ENCODE measurements around the gene LPAR3.

Gene LPAR3

GRCh38 chr1:84809023-84809422 is 84.0 kb downstream of the LPAR3 start:
- H3K9me3 ChIP-seq (replicated peaks; ENCODE audit: insufficient read depth, low read length) = no peaks in the 10 kb centered on the region
- no peaks in the 10 kb centered on the region for H3K27me3 ChIP-seq (replicated peaks; ENCODE audit: insufficient read depth, low read length)
- no peaks in the 10 kb centered on the region for H3K79me2 ChIP-seq (ENCODE audit: low read length)
- H3K36me3 ChIP-seq (replicated peaks; ENCODE audit: insufficient read depth, low read length) = no peaks in the 10 kb centered on the region
- no peak overlapping the region for H3K4me2 ChIP-seq (ENCODE audit: low read depth, low read length)
- H3K9ac ChIP-seq (ENCODE audit: low read length) = no peak overlapping the region
- no peaks in the 10 kb centered on the region for H3K4me1 ChIP-seq (ENCODE audit: low read length)
- H4K20me1 ChIP-seq (ENCODE audit: insufficient read depth, low read length) = no peaks in the 10 kb centered on the region
- no peak for DNase-seq
- H3K9me2 ChIP-seq (replicated peaks; ENCODE audit: insufficient read depth, low read length) = no peaks in the 10 kb centered on the region
- no peak overlapping the region for H3K4me3 ChIP-seq (ENCODE audit: low read length)
- H3F3A ChIP-seq (ENCODE audit: insufficient read depth, low read length) = no peaks in the 10 kb centered on the region
- no peak overlapping the region for H3K27ac ChIP-seq (ENCODE audit: low read length)
- TF ChIP-seq CTCF (IDR thresholded peaks at IDR 0.05; ENCODE audit: low read length) (no peak), EZH2phosphoT487 (IDR thresholded peaks at IDR 0.05; ENCODE audit: low read length) (no peak), EZH2 (optimal IDR thresholded peaks at IDR 0.05; ENCODE audit: low read depth, low read length) (no peak)
- H2AFZ ChIP-seq (ENCODE audit: low read length) = no peak overlapping the region

DNA sequence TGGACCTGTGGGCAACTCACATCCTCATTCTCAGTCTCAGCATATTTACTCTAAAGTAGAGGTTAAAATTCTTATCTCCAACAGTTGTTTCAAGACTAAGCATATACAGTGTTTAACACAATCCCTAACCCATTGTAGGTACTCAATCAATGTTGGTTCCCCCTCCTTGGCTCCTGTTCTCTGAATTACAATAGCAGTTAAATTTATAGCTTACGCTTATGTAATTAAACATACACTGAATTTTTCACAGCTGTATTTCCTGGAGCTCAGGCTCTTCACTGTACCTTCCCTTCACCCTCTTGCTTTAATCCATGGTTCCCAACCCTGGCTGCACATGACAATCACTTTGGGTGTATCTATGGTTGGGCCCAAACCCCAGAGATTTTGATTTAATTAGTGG is 89.4 kb downstream of the LPAR3 start:
- Histone ChIP-seq H4K20me1 (ENCODE audit: insufficient read depth, low read length) (no peaks in the 10 kb centered on the region), H3K4me1 (ENCODE audit: low read length) (no peaks in the 10 kb centered on the region), H3K9me3 (replicated peaks; ENCODE audit: insufficient read depth, low read length) (no peaks in the 10 kb centered on the region), H3K4me3 (ENCODE audit: low read length) (no peak overlapping the region), H3K27me3 (replicated peaks; ENCODE audit: insufficient read depth, low read length) (no peaks in the 10 kb centered on the region), H3F3A (ENCODE audit: insufficient read depth, low read length) (no peaks in the 10 kb centered on the region), H3K27ac (ENCODE audit: low read length) (no peak overlapping the region), H3K4me2 (ENCODE audit: low read depth, low read length) (no peak overlapping the region), H3K9ac (ENCODE audit: low read length) (no peak overlapping the region), H3K9me2 (replicated peaks; ENCODE audit: insufficient read depth, low read length) (no peaks in the 10 kb centered on the region), H2AFZ (ENCODE audit: low read length) (no peak overlapping the region), H3K36me3 (replicated peaks; ENCODE audit: insufficient read depth, low read length) (no peaks in the 10 kb centered on the region), H3K79me2 (ENCODE audit: low read length) (no peaks in the 10 kb centered on the region)
- DNase-seq = no peak
- no peak for TF ChIP-seq EZH2phosphoT487 (IDR thresholded peaks at IDR 0.05; ENCODE audit: low read length)
- no peak for TF ChIP-seq EZH2 (optimal IDR thresholded peaks at IDR 0.05; ENCODE audit: low read depth, low read length)
- TF ChIP-seq CTCF (IDR thresholded peaks at IDR 0.05; ENCODE audit: low read length) = no peak

- Histone ChIP-seq H3K9ac (ENCODE audit: low read length) (no peak overlapping the region), H2AFZ (ENCODE audit: low read length) (no peak overlapping the region), H3K9me2 (replicated peaks; ENCODE audit: insufficient read depth, low read length) (no peaks in the 10 kb centered on the region), H3K27ac (ENCODE audit: low read length) (no peak overlapping the region), H3K4me1 (ENCODE audit: low read length) (no peaks in the 10 kb centered on the region), H3K79me2 (ENCODE audit: low read length) (no peaks in the 10 kb centered on the region), H3K4me2 (ENCODE audit: low read depth, low read length) (no peak overlapping the region), H3K4me3 (ENCODE audit: low read length) (no peak overlapping the region), H3K27me3 (replicated peaks; ENCODE audit: insufficient read depth, low read length) (no peaks in the 10 kb centered on the region), H3F3A (ENCODE audit: insufficient read depth, low read length) (no peaks in the 10 kb centered on the region), H3K9me3 (replicated peaks; ENCODE audit: insufficient read depth, low read length) (no peaks in the 10 kb centered on the region), H3K36me3 (replicated peaks; ENCODE audit: insufficient read depth, low read length) (no peaks in the 10 kb centered on the region), H4K20me1 (ENCODE audit: insufficient read depth, low read length) (no peaks in the 10 kb centered on the region)
- TF ChIP-seq CTCF (IDR thresholded peaks at IDR 0.05; ENCODE audit: low read length) = no peak
- TF ChIP-seq EZH2phosphoT487 (IDR thresholded peaks at IDR 0.05; ENCODE audit: low read length) = no peak
- TF ChIP-seq EZH2 (optimal IDR thresholded peaks at IDR 0.05; ENCODE audit: low read depth, low read length) = no peak
- DNase-seq = no peak
Measured at GRCh38 chr1:84802567-84803232, 90.3 kb downstream of the LPAR3 start.

Data from MM.1S (cell line).